RPMI7951 (cell line): ENCODE results near the gene SPEM2. TPM values are rescaled to one million over a fixed set of nuclear protein-coding genes. Genes with fewer than 3 reads are reported as not detected.
"Not testable (repeated sequence)": the region's sequence is repeated elsewhere in the genome, so short reads cannot be mapped to it uniquely, and the experiment has no call there.

Experiments used
- DNase-seq: peaks from one replicate; pipeline ENCODE4 v3.0.0-alpha.2; 2012; ENCODE audit warnings: low read depth
- total RNA-seq: library from RNA; depleted of rRNA; stranded (reverse); fragments of >200 nt; shearing (Covaris generic); gene quantifications from 2 replicates; pipeline ENCODE4 v1.2.3, GENCODE V29; 2014; rRNA removed

SPEM2 gene
- total RNA-seq, 1 experiment from 2014 or later = not detected

GRCh38 chr17:7471729-7472128 lies 46.3 kb downstream of the SPEM2 start:
- DNase-seq = no peak

- not testable (repeated sequence) for DNase-seq
These were observed 49.4 kb downstream of the SPEM2 start for GRCh38 chr17:7474767-7475166.

GRCh38 chr17:7475764-7476422 lies 50.5 kb downstream of the SPEM2 start:
- DNase-seq = peak; percentile 64

- peak; percentile 57 for DNase-seq
These were observed 51.1 kb downstream of the SPEM2 start for GRCh38 chr17:7476494-7476893.

DNA sequence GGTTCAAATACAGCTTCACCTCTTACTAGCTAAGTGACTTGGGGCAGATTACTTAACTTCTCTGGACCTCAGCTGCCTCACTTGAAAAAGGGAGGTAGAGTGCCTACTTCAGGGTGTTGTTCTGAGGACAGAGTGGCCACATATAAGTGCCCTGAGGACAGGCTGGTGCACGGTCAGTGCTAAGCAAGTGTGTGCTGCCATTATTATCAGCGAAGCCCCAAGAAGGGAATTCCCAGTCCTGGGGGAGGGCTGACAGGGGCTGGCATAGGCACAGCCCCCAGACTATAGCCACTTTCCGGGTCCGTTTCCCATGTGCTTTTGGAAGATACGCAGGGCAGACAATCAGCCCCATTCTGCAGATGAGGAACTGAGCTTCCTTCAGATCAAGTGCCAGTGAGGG lies 51.5 kb downstream of the SPEM2 start:
- DNase-seq = no peak

Other genes with a start within 250 kb of the SPEM2 start
- gene ASGR1, start 246.2 kb upstream of the SPEM2 start, total RNA-seq = not detected in 2 replicates
- gene DLG4, start 205.8 kb upstream of the SPEM2 start, total RNA-seq = 6.5 and 6.6 TPM in 2 replicates
- gene ACADVL, start 205.7 kb upstream of the SPEM2 start, total RNA-seq = 287 and 295 TPM in 2 replicates
- gene DVL2, start 191.1 kb upstream of the SPEM2 start, total RNA-seq = 24.6 and 25.0 TPM in 2 replicates
- gene PHF23, start 186.2 kb upstream of the SPEM2 start, total RNA-seq = 24.7 and 40.3 TPM in 2 replicates
- gene GABARAP, start 183.2 kb upstream of the SPEM2 start, total RNA-seq = 451 and 468 TPM in 2 replicates
- gene CTDNEP1, start 173.9 kb upstream of the SPEM2 start, total RNA-seq = 37.4 and 38.0 TPM in 2 replicates
- gene ELP5, start 173.4 kb upstream of the SPEM2 start, total RNA-seq = 23.7 and 28.2 TPM in 2 replicates
- gene CLDN7, start 163.1 kb upstream of the SPEM2 start, total RNA-seq = 0.48 and 2.0 TPM in 2 replicates
- 0.20 TPM in 1 of 2 replicates, not detected in the other for gene SLC2A4, start 143.9 kb upstream of the SPEM2 start, total RNA-seq
- gene YBX2, start 131.0 kb upstream of the SPEM2 start, total RNA-seq = 0.49 and 0.60 TPM in 2 replicates
- gene EIF5A, start 118.0 kb upstream of the SPEM2 start, total RNA-seq = 414 and 526 TPM in 2 replicates
- gene GPS2, start 110.3 kb upstream of the SPEM2 start, total RNA-seq = 92.7 and 97.9 TPM in 2 replicates
- 3.5 and 4.8 TPM in 2 replicates for gene NEURL4, start 96.3 kb upstream of the SPEM2 start, total RNA-seq
- 0.12 and 0.20 TPM in 2 replicates for gene ACAP1, start 89.1 kb upstream of the SPEM2 start, total RNA-seq
- gene KCTD11, start 73.5 kb upstream of the SPEM2 start, total RNA-seq = 3.4 and 5.1 TPM in 2 replicates
- not detected in 2 replicates for gene TMEM95, start 70.5 kb upstream of the SPEM2 start, total RNA-seq
- 0.60 and 0.78 TPM in 2 replicates for gene TNK1, start 44.5 kb upstream of the SPEM2 start, total RNA-seq
- gene PLSCR3, start 31.1 kb upstream of the SPEM2 start, total RNA-seq = 20.8 and 23.2 TPM in 2 replicates
- 177 and 229 TPM in 2 replicates for gene TMEM256, start 21.5 kb upstream of the SPEM2 start, total RNA-seq
- gene NLGN2, start 17.8 kb upstream of the SPEM2 start, total RNA-seq = 3.7 and 4.2 TPM in 2 replicates
- gene SPEM1, start 5.3 kb upstream of the SPEM2 start, total RNA-seq = 0.10 TPM in 1 of 2 replicates, not detected in the other
- not detected in 2 replicates for gene SPEM3, start 3.2 kb downstream of the SPEM2 start, total RNA-seq
- gene TMEM102, start 9.8 kb downstream of the SPEM2 start, total RNA-seq = 2.9 and 5.5 TPM in 2 replicates
- 2.0 and 4.1 TPM in 2 replicates for gene FGF11, start 13.9 kb downstream of the SPEM2 start, total RNA-seq
- gene CHRNB1, start 19.4 kb downstream of the SPEM2 start, total RNA-seq = 10.4 and 11.9 TPM in 2 replicates
- 14.3 and 14.8 TPM in 2 replicates for gene ZBTB4, start 54.0 kb downstream of the SPEM2 start, total RNA-seq
- not detected in 2 replicates for gene SLC35G6, start 55.8 kb downstream of the SPEM2 start, total RNA-seq
- 15.4 and 22.3 TPM in 2 replicates for gene POLR2A, start 58.8 kb downstream of the SPEM2 start, total RNA-seq
- 8.8 and 9.2 TPM in 2 replicates for gene TNFSF12, start 123.4 kb downstream of the SPEM2 start, total RNA-seq
- 0.10 and 0.60 TPM in 2 replicates for gene TNFSF13, start 133.1 kb downstream of the SPEM2 start, total RNA-seq
- gene SENP3, start 136.3 kb downstream of the SPEM2 start, total RNA-seq = 53.5 and 59.0 TPM in 2 replicates
- gene CD68, start 154.0 kb downstream of the SPEM2 start, total RNA-seq = 35.3 and 44.1 TPM in 2 replicates
- gene MPDU1, start 158.2 kb downstream of the SPEM2 start, total RNA-seq = 166 and 211 TPM in 2 replicates
- gene SOX15, start 164.5 kb downstream of the SPEM2 start, total RNA-seq = not detected in 2 replicates
- gene FXR2, start 189.3 kb downstream of the SPEM2 start, total RNA-seq = 20.3 and 25.2 TPM in 2 replicates
- 17.4 and 31.2 TPM in 2 replicates for gene SAT2, start 202.2 kb downstream of the SPEM2 start, total RNA-seq
- gene SHBG, start 204.5 kb downstream of the SPEM2 start, total RNA-seq = not detected in 2 replicates
- not detected in 2 replicates for gene ATP1B2, start 225.3 kb downstream of the SPEM2 start, total RNA-seq